ENCODE results near the gene FOXO6.

FOXO6 gene

GRCh38 chr1:41397020-41397419 lies 35.8 kb downstream of the FOXO6 start:
- TF ChIP-seq CTCF (IDR thresholded peaks at IDR 0.05; ENCODE audit: low read depth, low read length, missing control alignments) = no peak
- in situ Hi-C loops (cut with HindIII; ENCODE audit: low pct_ligation_motif_present, low sequenced_read_pairs) = no loop called here
- Histone ChIP-seq H3K4me3 (ENCODE audit: low read depth, low read length) (no peak overlapping the region), H3K27me3 (replicated peaks) (peaks cover 25% of the 10 kb centered on the region), H3K27ac (no peak overlapping the region), H3K36me3 (replicated peaks) (no peaks in the 10 kb centered on the region)
- no peak for DNase-seq

- Histone ChIP-seq H3K27ac (no peak overlapping the region), H3K36me3 (replicated peaks) (no peaks in the 10 kb centered on the region), H3K27me3 (replicated peaks) (peaks cover 25% of the 10 kb centered on the region), H3K4me3 (ENCODE audit: low read depth, low read length) (no peak overlapping the region)
- in situ Hi-C loops (cut with HindIII; ENCODE audit: low pct_ligation_motif_present, low sequenced_read_pairs) = no loop called here
- DNase-seq = no peak
- TF ChIP-seq CTCF (IDR thresholded peaks at IDR 0.05; ENCODE audit: low read depth, low read length, missing control alignments) = no peak
Measured at GRCh38 chr1:41397753-41398330, 36.6 kb downstream of the FOXO6 start.

GRCh38 chr1:41399145-41399795 lies 38.0 kb downstream of the FOXO6 start:
- Histone ChIP-seq H3K36me3 (replicated peaks) (no peaks in the 10 kb centered on the region), H3K4me3 (ENCODE audit: low read depth, low read length) (no peak overlapping the region), H3K27me3 (replicated peaks) (peaks cover 25% of the 10 kb centered on the region), H3K27ac (no peak overlapping the region)
- no peak for TF ChIP-seq CTCF (IDR thresholded peaks at IDR 0.05; ENCODE audit: low read depth, low read length, missing control alignments)
- DNase-seq = no peak
- in situ Hi-C loops (cut with HindIII; ENCODE audit: low pct_ligation_motif_present, low sequenced_read_pairs) = no loop called here

GRCh38 chr1:41400225-41400624 lies 39.0 kb downstream of the FOXO6 start:
- no peak overlapping the region for H3K4me3 ChIP-seq (ENCODE audit: low read depth, low read length)
- peaks cover 16% of the 10 kb centered on the region for H3K27me3 ChIP-seq (replicated peaks)
- in situ Hi-C loops (cut with HindIII; ENCODE audit: low pct_ligation_motif_present, low sequenced_read_pairs) = loop anchor here (25.0 kb wide), 1 partner anchor 113 kb away; no protein-coding TSS in a partner anchor
- no peak for DNase-seq
- no peak overlapping the region for H3K27ac ChIP-seq
- H3K36me3 ChIP-seq (replicated peaks) = no peaks in the 10 kb centered on the region
- no peak for TF ChIP-seq CTCF (IDR thresholded peaks at IDR 0.05; ENCODE audit: low read depth, low read length, missing control alignments)

GRCh38 chr1:41401899-41402298 lies 40.7 kb downstream of the FOXO6 start:
- no peak overlapping the region for H3K4me3 ChIP-seq (ENCODE audit: low read depth, low read length)
- in situ Hi-C loops (cut with HindIII; ENCODE audit: low pct_ligation_motif_present, low sequenced_read_pairs) = loop anchor here (25.0 kb wide), 1 partner anchor 115 kb away; no protein-coding TSS in a partner anchor
- H3K27me3 ChIP-seq (replicated peaks) = peaks cover under 1% of the 10 kb centered on the region
- TF ChIP-seq CTCF (IDR thresholded peaks at IDR 0.05; ENCODE audit: low read depth, low read length, missing control alignments) = no peak
- H3K36me3 ChIP-seq (replicated peaks) = no peaks in the 10 kb centered on the region
- DNase-seq = no peak
- no peak overlapping the region for H3K27ac ChIP-seq
